ENCODE measurements around the gene SPATS2L. TPM values are rescaled to one million over a fixed set of nuclear protein-coding genes. Genes with fewer than 3 reads are reported as not detected.

Gene SPATS2L
- total RNA-seq, 1 experiment from 2014 or later, result 58.3 TPM

Small RNA genes lying within 50 kb of the gene (small RNA-seq; reads per million reads assigned to genes)
- gene RNY4P34, result 0 to 0.29 reads per million in 2 experiments

Other genes starting within 250 kb of the SPATS2L start
- 22.0 and 23.0 TPM in 2 replicates for gene KCTD18, start 203.4 kb downstream of the SPATS2L start, total RNA-seq (2014; rRNA removed; shearing (Covaris generic))
- gene SGO2, start 219.5 kb downstream of the SPATS2L start, total RNA-seq (2014; rRNA removed; shearing (Covaris generic)), result 16.0 and 20.9 TPM in 2 replicates